Measurements from ENCODE around the gene ARMC10.

DNA sequence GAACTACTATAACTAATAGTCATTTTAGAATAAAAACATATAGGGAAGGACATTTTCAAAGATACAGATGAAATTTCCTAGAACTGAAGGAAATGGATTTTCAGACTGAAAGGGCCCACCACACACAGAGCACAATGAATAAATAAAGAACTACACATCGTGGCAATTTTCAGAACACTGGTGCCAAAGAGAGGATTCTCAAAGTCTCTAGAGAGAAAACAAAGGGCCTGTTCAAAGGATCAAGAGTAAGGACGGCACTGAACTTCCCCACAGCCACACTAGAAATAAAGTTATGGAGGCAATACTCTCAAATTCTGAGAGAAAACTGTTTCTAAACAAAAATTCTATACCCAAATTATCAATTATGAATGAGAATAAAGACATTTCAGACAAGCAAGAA is 52.1 kb downstream of the ARMC10 start:
- TF ChIP-seq, protein P1, sequence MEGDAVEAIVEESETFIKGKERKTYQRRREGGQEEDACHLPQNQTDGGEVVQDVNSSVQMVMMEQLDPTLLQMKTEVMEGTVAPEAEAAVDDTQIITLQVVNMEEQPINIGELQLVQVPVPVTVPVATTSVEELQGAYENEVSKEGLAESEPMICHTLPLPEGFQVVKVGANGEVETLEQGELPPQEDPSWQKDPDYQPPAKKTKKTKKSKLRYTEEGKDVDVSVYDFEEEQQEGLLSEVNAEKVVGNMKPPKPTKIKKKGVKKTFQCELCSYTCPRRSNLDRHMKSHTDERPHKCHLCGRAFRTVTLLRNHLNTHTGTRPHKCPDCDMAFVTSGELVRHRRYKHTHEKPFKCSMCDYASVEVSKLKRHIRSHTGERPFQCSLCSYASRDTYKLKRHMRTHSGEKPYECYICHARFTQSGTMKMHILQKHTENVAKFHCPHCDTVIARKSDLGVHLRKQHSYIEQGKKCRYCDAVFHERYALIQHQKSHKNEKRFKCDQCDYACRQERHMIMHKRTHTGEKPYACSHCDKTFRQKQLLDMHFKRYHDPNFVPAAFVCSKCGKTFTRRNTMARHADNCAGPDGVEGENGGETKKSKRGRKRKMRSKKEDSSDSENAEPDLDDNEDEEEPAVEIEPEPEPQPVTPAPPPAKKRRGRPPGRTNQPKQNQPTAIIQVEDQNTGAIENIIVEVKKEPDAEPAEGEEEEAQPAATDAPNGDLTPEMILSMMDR (IDR thresholded peaks at IDR 0.05): no peak
- no peak for TF ChIP-seq POLR2AphosphoS5 (IDR thresholded peaks at IDR 0.05)
- TF ChIP-seq EP300 (IDR thresholded peaks at IDR 0.05; ENCODE audit: low read depth): no peak
- TF ChIP-seq POLR2A (IDR thresholded peaks at IDR 0.05): no peak
